Transverse colon (tissue), 4 donors: ENCODE measurements around the gene TAS2R16. TPM values are rescaled to one million over a fixed set of nuclear protein-coding genes. Genes with fewer than 3 reads are reported as not detected.

ENCODE experiments used
- DNase-seq: peaks from one replicate; pipeline ENCODE4 v3.0.0-alpha.2; 2019
- H3K27ac ChIP-seq, 4 donors: fragments of 200-600 bp; sonication (generic); 2 replicates each; pipeline ENCODE4 v1.5.1; 2016 to 2018; ENCODE audit warnings: inconsistent platforms in 4 of 4
- H3K27me3 ChIP-seq: fragments of 200-600 bp; sonication (generic); 2 replicates; pipeline ENCODE4 v1.5.1; 2017; ENCODE audit warnings: inconsistent platforms
- H3K36me3 ChIP-seq, 4 donors: fragments of 200-600 bp; sonication (generic); 2 replicates each; pipeline ENCODE4 v1.5.1; 2017 to 2019; ENCODE audit warnings: inconsistent platforms in 4 of 4
- H3K4me1 ChIP-seq, 4 donors: fragments of 200-600 bp; sonication (generic); 2 replicates each; pipeline ENCODE4 v1.5.1; 2017 to 2020; ENCODE audit warnings: inconsistent platforms in 4 of 4
- H3K4me3 ChIP-seq, 4 donors: fragments of 200-600 bp; sonication (generic); 1 replicate in 1 of 4; 2 replicates in 3 of 4; pipeline versions ENCODE4 v1.5.1 to v1.6.1; 2017 to 2019; ENCODE audit warnings: inconsistent platforms in 4 of 4
- H3K9me3 ChIP-seq, 2 donors: fragments of 200-600 bp; sonication (generic); 2 replicates each; pipeline ENCODE4 v1.5.1; 2017 to 2019; ENCODE audit warnings: inconsistent platforms in 2 of 2
- CTCF ChIP-seq, 5 experiments: fragments of 200-600 bp in 3 of 5; fragments of 450-650 bp in 2 of 5; sonication (generic) in 3 of 5; IDR thresholded peaks; 1 replicate in 2 of 5; 2 replicates in 3 of 5; pipeline ENCODE4 v1.5.1; 2016 to 2017; ENCODE audit warnings: antibody characterized with exemption in 5 of 5, inconsistent platforms in 3 of 5, mild to moderate bottlenecking in 2 of 5, moderate library complexity in 1 of 5
- EP300 ChIP-seq: sonication (generic); formaldehyde crosslinking; IDR thresholded peaks from one replicate; pipeline ENCODE4 v1.6.1; 2017; ENCODE audit warnings: antibody characterized with exemption, low read depth
- POLR2A ChIP-seq: fragments of 450-650 bp; IDR thresholded peaks from one replicate; pipeline ENCODE4 v1.6.1; 2016; ENCODE audit warnings: antibody characterized with exemption, mild to moderate bottlenecking, moderate library complexity
- POLR2AphosphoS5 ChIP-seq, 3 donors: sonication (generic); formaldehyde crosslinking; IDR thresholded peaks; one replicate each; pipeline ENCODE4 v1.6.1; 2016; ENCODE audit warnings: antibody characterized with exemption in 3 of 3
- WGBS, 2 donors: methylation state at CpG; one replicate each; pipeline ENCODE4 v1.1.5; 2018; ENCODE audit warnings: low coverage in 1 of 2; 5-methylcytosine and 5-hydroxymethylcytosine counted together
- in situ Hi-C, 4 donors: fragments of 200-750 bp; cut with MboI; loops; one replicate each; pipeline versions ENCODE4 v1.15.0 to v1.15.1; 2017; ENCODE audit warnings: low sequenced_read_pairs in 3 of 4, low pct_ligation_motif_present in 1 of 4, low pct_unique_long_range_greater_than_20kb in 1 of 4
- intact Hi-C: fragments of 100-400 bp; cut with DNase I; formaldehyde crosslinking; loops from one replicate; pipeline ENCODE4 v1.15.1; 2023; ENCODE audit warnings: low total_unique reads
- total RNA-seq, 4 donors: library from RNA; depleted of rRNA; stranded (reverse); fragments of >200 nt; gene quantifications; one replicate each; pipeline ENCODE4 v1.1.0, GENCODE V29; 2016

TAS2R16 gene
- total RNA-seq, 4 donors from 2014 or later, result not detected

- in situ Hi-C loops (no loop called here), intact Hi-C loops (no loop called here)
- Histone ChIP-seq H3K9me3 (no peaks in the 10 kb centered on the region), H3K36me3 (no peaks in the 10 kb centered on the region), H3K27ac (no peak overlapping the region), H3K27me3 (no peaks in the 10 kb centered on the region), H3K4me3 (no peak overlapping the region), H3K4me1 (no peaks in the 10 kb centered on the region)
- TF ChIP-seq CTCF (IDR thresholded peaks at IDR 0.05), result no peak
- no peak for TF ChIP-seq POLR2AphosphoS5 (IDR thresholded peaks at IDR 0.05)
- TF ChIP-seq POLR2A, result no peak
- no peak for TF ChIP-seq EP300
- 86% methylated on average over 2 of the region's 2 CpGs; no CpG with 5 or more reads in 1 of the 2 donors for WGBS, 2 donors
- no peak for DNase-seq
Observed at GRCh38 chr7:122974229-122974628, 21.3 kb downstream of the TAS2R16 start.

DNA sequence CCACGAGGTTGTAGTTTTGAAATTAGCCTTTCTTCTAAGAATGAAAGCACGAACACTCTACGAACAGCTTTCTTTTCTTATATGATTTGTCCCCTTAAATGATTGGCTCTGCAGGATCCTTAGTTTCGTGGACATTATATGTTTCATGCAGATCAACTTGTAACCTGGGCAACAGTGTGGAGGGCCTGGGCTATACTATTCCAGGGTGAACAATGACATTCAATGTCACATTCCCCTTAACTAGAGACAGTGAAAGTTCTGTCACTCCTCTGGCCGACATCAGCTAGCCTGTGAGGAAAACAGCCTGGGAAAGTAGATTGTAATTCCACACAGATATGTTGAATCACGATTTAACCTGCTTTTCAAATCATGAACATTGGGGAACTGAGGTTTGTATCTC, 23.4 kb downstream of the TAS2R16 start:
- in situ Hi-C loops, result no loop called here
- no peak for DNase-seq

GRCh38 chr7:122970740-122971725, 24.5 kb downstream of the TAS2R16 start:
- Histone ChIP-seq H3K36me3 (no peaks in the 10 kb centered on the region), H3K9me3 (no peaks in the 10 kb centered on the region), H3K27ac (no peak overlapping the region), H3K4me1 (no peaks in the 10 kb centered on the region), H3K27me3 (no peaks in the 10 kb centered on the region), H3K4me3 (no peak overlapping the region)
- WGBS, 2 donors, result 49 to 53% methylated on average over 5 of the region's 6 CpGs
- TF ChIP-seq EP300, result no peak
- TF ChIP-seq CTCF (IDR thresholded peaks at IDR 0.05), result no peak
- TF ChIP-seq POLR2A, result no peak
- no peak for TF ChIP-seq POLR2AphosphoS5 (IDR thresholded peaks at IDR 0.05)
- intact Hi-C loops (no loop called here), in situ Hi-C loops (no loop called here)
- DNase-seq, result no peak

More for the DNA sequence above, 23.4 kb downstream of the TAS2R16 start:
- TF ChIP-seq CTCF (IDR thresholded peaks at IDR 0.05) (no peak), EP300 (no peak), POLR2AphosphoS5 (IDR thresholded peaks at IDR 0.05) (no peak), POLR2A (no peak)
- no peaks in the 10 kb centered on the region for H3K27me3 ChIP-seq
- 71 to 72% methylated on average over 5 to 6 of the region's 6 CpGs for WGBS, 2 donors
- no peaks in the 10 kb centered on the region for H3K9me3 ChIP-seq
- H3K4me3 ChIP-seq, result no peak overlapping the region
- no peak overlapping the region for H3K27ac ChIP-seq
- H3K4me1 ChIP-seq, result no peaks in the 10 kb centered on the region
- intact Hi-C loops, result no loop called here
- no peaks in the 10 kb centered on the region for H3K36me3 ChIP-seq

- in situ Hi-C loops, result no loop called here
- Histone ChIP-seq H3K36me3 (no peaks in the 10 kb centered on the region), H3K27me3 (no peaks in the 10 kb centered on the region), H3K4me1 (no peaks in the 10 kb centered on the region), H3K27ac (no peak overlapping the region), H3K4me3 (no peak overlapping the region), H3K9me3 (no peaks in the 10 kb centered on the region)
- intact Hi-C loops, result no loop called here
- no peak for DNase-seq
- TF ChIP-seq POLR2AphosphoS5 (IDR thresholded peaks at IDR 0.05), result no peak
- TF ChIP-seq EP300, result no peak
- no peak for TF ChIP-seq CTCF (IDR thresholded peaks at IDR 0.05)
- no peak for TF ChIP-seq POLR2A
- 69 to 74% methylated on average over 4 of the region's 4 CpGs for whole genome bisulfite sequencing, 2 donors
Observed at GRCh38 chr7:122968389-122968788, 27.1 kb downstream of the TAS2R16 start.
